NCI-H1417 treated with DMSO at 0.1 percent for 48 hours (cell line): ENCODE data around the gene CHADL.
A peak's percentile ranks its signal among the peaks of the same experiment; 100 is the strongest.

Source experiments
- DNase-seq: peaks from one replicate; lab custom pipeline; 2025; lab: John Stamatoyannopoulos, UW

The CHADL gene

DNA sequence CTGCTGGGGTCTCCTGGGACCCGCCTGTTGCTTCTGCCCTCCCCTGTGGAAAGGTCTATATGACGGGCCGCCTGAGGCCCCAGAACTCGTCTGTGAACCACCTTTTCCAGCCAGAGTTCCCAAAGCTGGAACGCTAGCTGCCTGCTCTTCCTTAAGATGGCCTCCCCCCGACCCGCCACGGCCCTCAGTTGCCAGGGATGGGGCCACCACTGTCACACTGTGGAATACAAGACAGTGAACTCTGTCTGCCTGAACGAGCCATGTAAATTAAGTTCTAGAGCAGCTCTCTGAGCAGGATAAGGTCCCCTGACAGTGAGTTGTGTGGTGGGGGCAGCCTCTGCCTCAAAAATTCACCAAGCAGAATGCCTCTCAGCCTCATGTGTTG is 10.3 kb downstream of the CHADL start:
- DNase-seq = no peak

DNA sequence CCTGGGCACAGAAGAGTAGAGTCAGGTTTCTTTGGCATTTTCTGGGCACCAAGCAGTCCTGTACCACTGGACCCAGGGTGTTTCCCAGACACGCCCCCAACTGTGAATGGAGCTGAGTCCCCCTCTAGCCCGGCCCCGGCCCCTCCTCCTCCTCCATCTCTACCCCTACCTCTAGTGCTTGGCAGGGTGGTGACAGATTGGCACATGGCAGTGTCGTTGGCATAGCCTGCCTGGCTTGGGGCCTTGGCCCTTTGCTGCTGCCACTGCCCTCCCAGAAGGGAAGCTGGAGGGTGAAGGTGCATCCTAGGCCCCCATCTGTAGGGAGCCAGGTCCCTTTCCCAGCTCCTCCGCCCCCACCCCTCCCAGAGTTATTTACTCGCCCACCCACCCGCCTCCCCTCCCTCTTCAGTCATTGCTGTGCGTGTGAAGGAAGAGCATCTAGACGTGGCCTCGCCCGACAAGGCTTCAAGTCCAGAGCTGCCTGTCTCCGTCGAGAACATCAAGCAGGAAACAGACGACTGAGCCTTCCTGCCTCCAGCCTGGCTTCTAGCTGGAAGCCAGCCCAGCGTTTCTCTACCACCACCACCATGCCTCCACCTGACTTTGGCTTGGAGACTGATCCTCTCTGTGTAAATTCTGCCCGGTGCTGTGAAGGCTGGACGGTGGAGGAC is 10.9 kb downstream of the CHADL start:
- no peak for DNase-seq

DNA sequence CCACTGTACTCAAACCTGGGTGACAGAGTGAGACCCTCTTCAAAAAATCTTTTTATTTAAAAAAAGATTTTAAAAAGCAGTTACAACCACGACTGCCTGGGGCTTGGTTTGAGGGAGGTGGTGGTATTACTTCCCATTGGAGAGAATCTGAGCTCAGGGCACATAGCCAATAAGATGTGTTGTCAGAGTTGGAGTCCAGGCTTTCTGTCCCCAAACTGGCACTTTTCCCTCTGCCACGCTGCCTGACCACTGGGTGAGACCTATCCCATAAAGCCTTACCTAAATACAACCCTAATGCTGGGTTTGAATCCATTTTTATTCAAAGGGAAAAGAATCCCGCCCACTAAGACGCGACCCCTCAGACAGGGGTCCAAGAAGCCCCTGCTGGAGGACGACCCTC is 11.5 kb downstream of the CHADL start:
- DNase-seq = no peak

DNA sequence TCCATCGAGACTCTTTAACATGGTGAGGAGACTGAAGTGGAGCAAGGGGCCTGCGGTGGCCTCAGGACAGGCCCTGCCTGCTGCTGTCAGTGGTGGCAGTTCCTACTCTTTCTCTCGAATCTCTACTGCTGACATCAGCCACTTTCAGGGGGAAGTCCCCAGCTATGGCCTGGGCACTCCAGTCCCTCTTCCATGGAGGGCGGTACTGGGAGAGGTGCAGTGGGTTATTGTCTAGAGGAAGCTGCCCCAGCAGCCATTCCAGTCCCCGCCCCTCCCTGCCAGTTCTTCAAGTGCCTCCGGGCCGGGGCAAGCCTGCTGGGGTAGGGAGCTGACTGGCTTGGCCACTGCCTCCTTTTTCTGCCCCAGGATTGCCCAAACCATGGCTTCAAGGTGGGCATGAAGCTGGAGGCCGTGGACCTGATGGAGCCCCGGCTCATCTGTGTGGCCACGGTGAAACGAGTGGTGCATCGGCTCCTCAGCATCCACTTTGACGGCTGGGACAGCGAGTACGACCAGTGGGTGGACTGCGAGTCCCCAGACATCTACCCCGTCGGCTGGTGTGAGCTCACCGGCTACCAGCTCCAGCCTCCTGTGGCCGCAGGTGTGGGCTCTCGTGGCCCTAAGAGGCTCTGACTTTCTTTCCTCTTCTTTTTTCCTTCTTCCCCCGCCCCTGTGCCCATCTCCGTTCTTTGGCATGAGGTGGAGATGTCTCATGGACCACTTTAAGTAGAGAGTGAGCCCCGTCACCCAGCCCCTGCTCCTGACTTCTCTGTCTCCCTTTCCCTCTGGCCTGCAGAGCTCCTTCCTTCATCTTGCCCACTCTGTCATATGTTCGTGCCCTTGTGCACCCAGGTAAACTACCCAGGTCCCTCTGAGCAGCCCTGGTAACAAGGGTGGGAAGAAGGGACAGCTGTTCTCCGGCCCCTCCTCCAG is 13.7 kb downstream of the CHADL start:
- no peak for DNase-seq

DNA sequence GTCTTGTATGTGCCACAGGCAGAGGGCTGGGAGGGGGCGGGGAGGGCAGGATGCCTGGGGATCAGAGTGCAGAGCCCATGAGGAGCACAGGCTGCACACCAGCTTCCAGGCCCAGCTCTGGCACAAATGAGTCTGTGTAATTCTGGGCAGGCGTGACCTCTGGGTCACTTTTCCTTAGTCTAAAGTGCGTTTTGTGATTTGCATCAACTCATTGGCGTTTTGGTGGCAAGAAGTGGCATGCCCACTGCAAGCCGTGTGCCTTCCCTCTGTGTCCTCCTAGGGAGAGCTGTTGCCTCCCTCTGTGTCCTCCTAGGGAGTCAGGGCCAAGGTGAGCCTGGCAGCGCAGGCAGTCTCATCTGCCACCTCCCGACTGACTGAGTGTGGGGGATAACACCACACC is 17.2 kb downstream of the CHADL start:
- DNase-seq = no peak

DNA sequence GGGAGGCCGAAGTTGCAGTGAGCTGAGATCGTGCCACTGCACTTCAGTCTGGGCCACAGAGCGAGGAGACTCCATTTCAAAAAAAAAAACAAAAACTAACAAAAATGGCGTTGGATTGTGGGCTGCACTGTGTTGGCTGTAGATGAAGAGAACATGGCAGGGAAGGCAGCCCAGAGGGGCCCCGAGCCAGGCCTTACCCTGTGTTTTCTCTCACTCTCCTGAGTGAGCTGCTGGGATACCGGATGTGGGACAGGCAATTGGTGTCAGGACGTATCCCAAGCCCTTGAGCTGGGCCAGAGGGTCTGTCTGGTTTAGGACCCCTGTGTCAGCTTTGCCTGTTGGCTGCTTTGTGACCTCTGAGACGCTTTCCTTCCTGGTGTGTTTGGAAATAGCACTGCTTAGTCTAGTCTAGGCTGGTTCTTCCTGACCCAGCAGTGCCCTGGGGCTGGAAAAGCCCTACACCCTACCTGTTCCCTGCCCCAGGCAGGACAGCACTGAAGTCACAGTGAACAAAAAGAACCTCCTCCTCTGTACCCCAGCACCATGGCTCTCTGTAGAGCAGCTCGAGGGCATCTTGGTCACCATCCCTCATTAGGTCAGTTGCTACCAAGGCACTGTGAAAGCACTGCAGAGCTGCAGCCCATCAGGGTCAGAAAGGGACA is 17.8 kb downstream of the CHADL start:
- DNase-seq = no peak

DNA sequence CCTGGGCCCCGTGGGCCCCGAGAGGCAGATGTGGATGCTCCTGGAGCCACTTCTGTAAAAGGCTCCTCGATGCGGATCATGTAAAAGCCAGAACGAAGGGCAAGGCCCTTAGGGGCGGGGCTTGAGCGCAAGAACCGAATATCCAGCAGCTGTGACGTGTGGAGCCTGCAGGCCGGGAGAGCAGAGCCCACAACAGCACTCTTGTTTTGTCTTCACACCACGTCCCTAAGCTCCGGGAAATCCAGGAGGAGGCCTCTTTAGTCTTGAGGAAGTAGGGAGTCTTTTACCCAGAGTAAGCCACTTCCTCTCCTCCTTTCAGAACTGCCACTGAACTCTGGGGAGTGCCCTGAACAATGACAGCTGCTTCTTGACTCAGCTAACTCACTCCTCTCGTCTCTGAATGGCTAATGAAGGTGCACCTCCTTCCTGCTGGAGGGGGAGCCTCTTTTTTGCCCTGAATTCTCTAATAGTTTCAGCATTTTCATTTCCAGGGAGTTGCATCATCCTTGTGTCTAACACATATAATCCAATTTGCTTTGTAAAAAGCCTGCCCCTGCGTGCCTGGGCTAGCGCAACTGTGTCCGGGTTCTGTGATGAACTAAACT is 23.1 kb downstream of the CHADL start:
- DNase-seq = no peak

DNA sequence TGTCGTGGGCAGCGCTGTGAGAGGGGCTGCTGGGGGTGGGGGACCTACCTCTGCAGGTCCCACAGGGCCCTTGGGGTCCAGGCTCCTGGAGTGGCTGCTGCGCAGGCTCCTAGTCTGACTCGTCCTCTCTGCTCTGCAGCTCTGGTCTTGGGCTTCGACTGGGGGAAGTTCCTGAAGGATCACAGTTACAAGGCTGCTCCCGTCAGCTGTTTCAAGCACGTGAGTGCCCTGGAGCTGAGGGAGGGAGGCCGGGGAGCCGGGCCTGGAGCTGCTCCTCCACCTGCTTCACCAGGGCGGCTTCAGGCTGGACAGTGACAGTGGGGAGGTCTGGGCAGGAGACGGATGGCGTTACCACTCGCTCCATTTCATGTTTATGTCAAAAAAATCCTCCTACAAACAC is 23.7 kb downstream of the CHADL start:
- no peak for DNase-seq

DNA sequence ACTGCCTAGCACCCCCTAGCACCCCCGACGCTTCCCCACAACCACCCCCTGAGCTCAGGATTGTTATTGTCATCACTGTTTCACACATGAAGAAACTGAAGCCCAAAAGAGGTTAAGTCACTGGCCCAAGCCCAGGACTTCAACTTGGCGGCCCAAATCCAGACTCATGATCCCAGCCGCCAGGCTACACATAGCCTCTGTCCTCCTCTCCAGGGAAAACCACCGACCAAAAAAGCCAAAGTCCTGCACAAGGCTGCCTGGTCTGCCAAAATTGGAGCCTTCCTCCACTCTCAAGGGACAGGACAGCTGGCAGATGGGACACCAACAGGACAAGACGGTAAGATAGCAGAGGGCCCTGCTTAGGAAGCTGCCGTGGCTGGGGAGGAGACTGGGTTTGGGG is 24.8 kb downstream of the CHADL start:
- no peak for DNase-seq

DNA sequence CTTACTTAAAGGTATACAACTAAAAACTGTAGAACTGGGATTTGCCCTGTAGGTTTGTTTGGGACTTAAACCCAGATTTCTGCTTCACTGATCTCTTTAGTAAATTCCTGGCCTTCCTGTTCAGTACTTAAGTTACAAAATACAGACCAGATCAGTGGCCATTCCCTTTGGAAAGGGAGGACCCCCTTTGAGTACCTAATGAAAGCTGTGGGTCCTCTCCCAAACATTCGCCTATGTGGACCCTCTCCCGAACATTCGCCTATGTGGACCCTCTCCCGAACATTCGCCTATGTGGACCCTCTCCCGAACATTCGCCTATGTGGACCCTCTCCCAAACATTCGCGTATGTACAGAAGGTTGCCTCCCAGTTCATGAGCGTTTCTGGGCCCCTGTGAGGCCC is 25.3 kb downstream of the CHADL start:
- no peak for DNase-seq

DNA sequence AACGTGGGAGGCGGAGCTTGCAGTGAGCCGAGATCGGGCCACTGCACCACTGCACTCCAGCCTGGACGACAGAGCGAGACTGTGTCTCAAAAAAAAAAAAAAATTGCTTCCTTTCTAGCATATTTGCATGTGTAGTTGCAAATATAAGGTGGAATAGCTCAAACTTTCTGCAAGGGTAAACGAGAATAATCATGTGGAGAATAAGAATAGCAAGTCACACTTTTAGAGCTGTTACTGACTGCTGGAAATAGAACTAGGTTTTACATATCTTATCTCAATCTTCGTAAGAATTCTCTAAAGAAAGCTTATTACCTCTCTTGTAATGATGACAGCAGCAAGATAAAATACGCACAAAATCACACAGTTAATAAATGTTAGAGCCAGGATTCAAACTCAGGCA is 34.0 kb downstream of the CHADL start:
- no peak for DNase-seq

DNA sequence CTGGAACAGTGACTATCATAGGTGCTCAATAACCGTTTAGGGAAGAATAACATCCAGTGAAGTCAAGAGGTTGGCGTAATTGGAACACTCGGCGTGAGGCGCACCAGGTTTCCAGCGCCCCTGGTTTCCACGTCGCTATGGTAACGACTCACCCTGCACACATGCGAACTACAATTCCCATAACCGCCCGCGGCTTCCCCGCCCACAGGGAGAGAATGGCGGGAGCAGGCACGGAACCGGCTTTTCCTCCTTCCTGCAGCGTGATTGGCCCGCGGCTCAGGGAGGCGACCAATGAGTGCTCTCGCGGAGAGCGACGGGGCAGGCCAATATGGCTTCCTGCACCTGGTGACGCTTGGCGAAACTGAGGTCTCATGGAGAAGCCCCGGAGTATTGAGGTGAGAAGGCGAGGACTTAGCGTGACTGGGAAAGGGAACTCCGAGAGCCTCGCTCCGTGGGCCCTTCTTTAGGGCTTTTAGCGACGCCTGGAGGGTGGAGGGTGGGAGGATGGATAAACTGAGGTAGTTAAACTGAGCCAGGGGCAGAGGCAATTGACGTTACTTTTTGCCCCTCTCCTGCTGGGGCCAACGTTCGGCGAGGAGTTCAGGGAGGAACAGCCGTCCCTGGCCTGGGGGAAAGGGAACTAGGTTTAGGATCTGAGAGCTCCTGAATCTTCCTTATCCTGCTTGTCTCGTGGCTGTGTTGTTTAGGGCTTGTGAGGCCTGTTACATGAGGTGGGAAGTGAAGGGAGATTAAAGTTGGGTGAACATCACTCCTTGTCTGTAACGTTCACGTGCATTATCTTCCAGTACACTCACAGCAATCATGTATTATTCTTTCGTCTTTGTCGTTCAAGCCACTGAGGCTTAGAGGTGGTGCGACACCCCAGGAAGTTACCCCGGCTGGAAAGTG is 35.5 kb downstream of the CHADL start, which contains the start of gene L3MBTL2:
L3MBTL2 (plus strand) TSS at position 321 of the 909 bp plus-strand sequence; CDS start at position 372, 51 bp downstream.
- peak; percentile 75 for DNase-seq

DNA sequence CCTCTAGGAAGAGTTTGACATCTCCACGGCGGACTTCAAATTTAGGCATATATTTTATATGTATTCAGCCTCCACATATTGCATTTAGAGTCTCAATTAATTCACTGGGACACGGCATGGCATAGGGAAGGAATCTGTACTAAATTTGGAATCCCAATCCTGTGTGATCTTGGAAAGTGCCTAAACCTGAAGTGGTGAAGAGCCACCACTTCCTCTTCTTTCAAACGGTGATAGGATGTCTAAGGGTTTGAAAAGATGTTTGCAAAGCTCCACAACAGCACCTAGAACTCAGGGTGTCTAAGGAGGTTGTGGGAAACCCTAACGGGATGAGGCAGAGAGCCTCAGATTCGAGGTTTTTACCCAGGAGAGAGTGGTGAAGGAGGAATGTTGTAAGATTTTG is 36.7 kb downstream of the CHADL start:
- DNase-seq = no peak

DNA sequence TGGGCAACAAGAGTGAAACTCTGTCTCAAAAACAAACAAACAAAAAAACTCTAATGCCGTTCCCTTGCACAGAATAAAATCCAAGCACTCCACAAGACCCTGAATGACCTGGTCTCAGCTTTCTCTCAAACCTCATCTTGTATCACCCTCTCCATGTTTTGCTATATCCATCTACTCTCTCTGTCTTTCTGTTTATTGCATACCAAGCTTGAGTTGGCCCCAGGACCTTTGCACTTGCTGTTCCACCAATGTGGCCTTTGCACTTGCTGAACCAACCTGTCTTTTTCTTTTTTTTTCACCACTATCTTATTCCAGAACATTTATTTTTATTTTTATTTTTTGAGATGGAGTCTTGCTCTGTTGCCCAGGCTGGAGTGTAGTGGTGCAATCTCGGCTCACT is 37.6 kb downstream of the CHADL start:
- no peak for DNase-seq

DNA sequence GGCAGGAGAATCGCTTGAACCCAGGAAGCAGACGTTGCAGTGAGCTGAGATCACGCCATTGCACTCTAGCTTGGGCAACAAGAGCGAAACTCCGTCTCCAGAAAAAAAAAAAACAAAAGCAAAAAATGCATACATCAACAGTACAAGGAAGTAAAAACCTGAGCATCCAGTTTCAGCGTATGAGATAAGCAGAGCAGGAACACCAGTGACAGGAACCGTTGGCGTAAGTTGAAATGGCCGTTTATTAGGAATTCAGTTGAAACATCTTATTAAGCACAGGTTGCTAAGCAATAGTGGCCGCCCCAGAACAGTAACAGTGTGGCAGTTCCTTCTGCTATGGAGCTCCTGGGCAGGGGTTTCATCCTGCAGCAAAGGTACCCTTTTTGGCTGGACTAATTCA is 39.6 kb downstream of the CHADL start:
- no peak for DNase-seq

DNA sequence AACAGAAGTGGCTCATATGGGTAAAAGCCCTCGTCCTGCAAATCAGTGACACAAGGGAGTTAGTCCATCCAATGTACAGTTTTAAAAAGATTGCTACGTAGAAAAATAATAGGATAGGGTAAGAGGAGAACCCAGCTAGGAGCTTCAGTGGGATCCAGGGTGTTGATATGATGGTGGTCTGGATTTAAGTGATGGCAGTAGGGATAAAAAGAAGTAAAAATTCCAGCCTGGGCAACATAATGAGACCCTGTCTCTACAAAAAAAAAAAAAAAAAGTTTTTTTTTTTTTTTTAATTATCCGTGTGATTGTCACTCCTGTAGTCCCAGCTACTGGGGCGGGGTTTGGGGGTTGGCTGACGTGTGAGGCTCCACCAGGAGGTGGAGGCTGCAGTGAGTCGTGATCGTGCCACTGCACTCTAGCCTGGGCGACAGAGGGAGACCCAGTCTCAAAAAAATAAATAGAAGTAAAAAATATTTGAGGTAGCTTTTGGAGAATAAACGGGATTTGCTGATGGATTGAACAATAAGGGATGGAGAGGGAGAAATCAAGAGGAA is 42.6 kb downstream of the CHADL start:
- DNase-seq = no peak

DNA sequence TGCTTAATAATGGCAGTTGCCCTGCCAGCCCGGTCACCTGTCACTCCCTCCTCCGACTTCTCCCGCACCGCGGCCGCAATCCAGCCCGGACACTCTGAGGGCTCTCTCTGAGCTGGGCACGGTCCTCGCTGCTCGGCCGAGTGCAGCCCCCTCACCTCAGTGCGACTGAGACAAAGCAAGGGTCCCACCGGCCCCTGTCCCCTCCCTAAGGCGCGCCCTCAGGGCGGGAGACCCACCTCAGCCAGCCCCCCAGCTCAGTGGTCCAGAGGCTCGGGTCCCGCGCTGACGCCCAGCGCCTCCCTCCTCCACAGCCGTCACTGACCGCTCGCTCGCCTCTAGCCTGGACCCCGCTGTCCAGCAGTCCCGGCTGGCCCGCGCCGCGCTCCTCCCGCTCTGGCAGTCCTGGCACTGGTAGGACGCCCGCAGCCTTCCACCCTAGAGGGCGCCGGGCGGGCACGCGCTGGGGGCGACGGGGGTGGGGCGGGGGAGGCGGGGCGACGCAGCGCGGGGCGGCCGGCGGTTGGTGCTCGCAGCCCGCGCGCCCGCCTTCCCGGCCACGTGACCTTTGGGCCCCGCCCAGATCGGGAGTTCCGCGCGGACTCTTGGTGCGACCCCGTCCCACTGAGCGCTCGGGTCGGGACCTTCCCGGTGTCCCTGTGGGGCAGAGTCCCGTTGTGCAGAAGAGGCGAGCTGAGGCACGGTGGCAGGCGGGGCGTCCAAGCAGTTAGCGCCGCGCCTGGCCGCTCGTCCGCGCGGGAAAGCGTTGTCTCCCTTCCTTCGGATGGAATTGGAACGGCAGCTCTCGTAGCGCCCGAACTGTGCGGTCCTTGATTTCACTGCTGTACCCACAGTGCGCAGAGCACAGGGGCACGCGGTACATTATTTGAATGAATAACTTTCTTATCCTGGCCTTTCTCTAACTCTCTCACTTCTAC is 43.4 kb downstream of the CHADL start:
- DNase-seq = no peak

DNA sequence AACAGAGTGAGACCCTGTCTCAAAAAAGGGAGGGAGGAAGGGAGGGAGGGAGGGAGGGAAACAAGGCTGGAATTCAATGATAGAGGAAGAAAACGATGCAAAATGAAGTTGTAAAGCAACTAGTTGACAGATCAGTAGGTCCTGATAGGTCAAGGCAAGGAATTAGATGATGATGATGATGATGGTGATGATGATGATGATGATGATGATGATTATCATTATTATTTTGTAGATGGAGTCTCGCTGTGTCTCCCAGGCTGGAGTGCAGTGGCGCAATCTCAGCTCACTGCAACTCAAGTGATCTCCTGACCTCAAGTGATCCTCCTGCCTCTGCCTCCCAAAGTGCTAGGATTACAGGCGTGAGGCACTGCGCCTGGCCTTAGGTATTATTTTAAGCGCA is 46.9 kb downstream of the CHADL start:
- no peak for DNase-seq

DNA sequence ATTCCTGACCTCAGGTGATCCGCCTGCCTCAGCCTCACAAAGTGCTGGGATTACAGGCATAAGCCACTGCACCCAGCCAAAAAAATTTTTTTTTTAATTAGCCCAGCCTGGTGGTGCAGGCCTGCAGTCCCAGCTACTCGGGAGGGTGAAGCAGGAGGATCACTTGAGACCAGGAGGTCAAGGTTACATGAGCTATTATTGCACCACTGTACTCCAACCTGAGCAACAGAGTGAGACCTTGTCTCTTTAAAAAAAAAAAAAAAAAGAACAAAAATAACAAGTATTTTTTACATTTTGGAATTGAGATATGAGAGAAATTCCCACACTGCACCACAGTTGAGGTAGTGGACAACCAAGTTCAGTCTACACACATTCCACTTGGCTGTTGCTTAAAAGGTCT is 49.3 kb downstream of the CHADL start:
- DNase-seq = no peak

DNA sequence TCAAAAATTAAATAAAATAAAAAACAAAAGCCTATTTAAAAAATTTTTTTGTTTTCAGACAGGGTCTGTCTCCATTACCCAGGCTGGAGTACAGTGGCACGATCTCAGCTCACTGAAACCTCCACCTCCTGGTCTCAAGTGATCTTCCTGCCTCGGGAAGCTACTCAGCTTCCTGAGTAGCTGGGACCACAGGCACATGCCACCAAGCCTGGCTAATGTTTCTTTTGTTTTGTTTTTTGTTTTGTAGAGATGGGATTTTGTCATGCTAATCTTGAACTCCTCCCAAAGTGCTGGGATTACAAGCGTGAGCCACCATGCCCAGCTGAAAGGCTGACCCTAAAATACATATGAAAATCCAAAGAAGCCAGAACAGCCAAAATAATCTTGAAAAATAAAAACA is 56.1 kb downstream of the CHADL start:
- DNase-seq = no peak
